GM12891 (cell line): ENCODE results near the gene AGBL1.

Experiments used
- PAX5 ChIP-seq: IDR thresholded peaks from 2 replicates; pipeline ENCODE4 v1.6.1; 2011; ENCODE audit warnings: low read length, moderate library complexity, mild to moderate bottlenecking; ENCODE audit not compliant: insufficient read depth, severe bottlenecking
- POLR2A ChIP-seq: IDR thresholded peaks from 2 replicates; pipeline ENCODE4 v1.6.1; 2011; ENCODE audit warnings: low read depth, low read length, control low read depth
- POLR2AphosphoS5 ChIP-seq: IDR thresholded peaks from 2 replicates; pipeline ENCODE4 v1.6.1; 2011; ENCODE audit warnings: low read depth, low read length, control low read depth
- POU2F2 ChIP-seq: IDR thresholded peaks from 2 replicates; pipeline ENCODE4 v1.6.1; 2011; ENCODE audit warnings: low read depth, mild to moderate bottlenecking, control low read depth, low read length, moderate library complexity
- TAF1 ChIP-seq: IDR thresholded peaks from 2 replicates; pipeline ENCODE4 v1.6.1; 2011; ENCODE audit warnings: low read depth, low read length, control low read depth

DNA sequence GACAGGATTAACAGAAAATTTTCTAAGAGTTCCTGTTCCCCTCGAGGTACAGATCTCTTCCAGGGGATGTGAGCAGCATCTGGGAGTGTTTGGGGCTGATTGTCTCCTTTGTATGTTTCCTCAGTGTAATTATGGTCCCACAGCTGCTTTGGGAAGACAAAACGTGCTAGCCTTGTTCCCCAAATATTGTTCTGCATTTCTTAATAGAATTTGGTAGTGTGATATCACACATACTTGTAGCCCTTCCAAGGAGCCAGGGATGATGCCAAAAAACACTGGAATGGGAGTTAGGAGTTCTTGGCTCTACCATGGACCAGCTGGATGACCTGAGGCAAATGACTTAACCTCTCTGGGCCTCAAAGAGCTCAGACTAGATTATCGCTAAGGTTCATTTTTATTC is 19.0 kb upstream of the AGBL1 start:
- TF ChIP-seq POLR2A, result no peak
- TF ChIP-seq POLR2AphosphoS5, result no peak
- TF ChIP-seq POU2F2, result no peak
- no peak for TF ChIP-seq TAF1
- no peak for TF ChIP-seq PAX5
